Esophagus muscularis mucosa (tissue), 3 donors: ENCODE data around the gene APOE.

ENCODE experiments used
- CTCF ChIP-seq, 3 experiments: fragments of 200-600 bp in 2 of 3; fragments of 450-650 bp in 1 of 3; sonication (generic) in 2 of 3; IDR thresholded peaks; one replicate each; pipeline ENCODE4 v1.5.1; 2017 to 2019; ENCODE audit warnings: antibody characterized with exemption in 3 of 3, mild to moderate bottlenecking in 2 of 3, moderate library complexity in 1 of 3
- POLR2A ChIP-seq: fragments of 450-650 bp; IDR thresholded peaks from one replicate; pipeline ENCODE4 v1.6.1; 2017; ENCODE audit warnings: antibody characterized with exemption, moderate library complexity, mild to moderate bottlenecking, low read depth
- POLR2AphosphoS5 ChIP-seq, 2 donors: sonication (generic); formaldehyde crosslinking; IDR thresholded peaks; one replicate each; pipeline ENCODE4 v1.6.1; 2017; ENCODE audit warnings: antibody characterized with exemption in 2 of 2

- TF ChIP-seq CTCF (IDR thresholded peaks at IDR 0.05) (no peak), POLR2A (no peak), POLR2AphosphoS5 (IDR thresholded peaks at IDR 0.05) (no peak)
Observed at GRCh38 chr19:44894052-44894400, 11.6 kb upstream of the APOE start.
